Measurements from ENCODE around the gene LGI2. TPM values are rescaled to one million over a fixed set of nuclear protein-coding genes. Genes with fewer than 3 reads are reported as not detected.
A peak's percentile ranks its signal among the peaks of the same experiment; 100 is the strongest.

The LGI2 gene
- total and polyA plus RNA-seq, 4 donors: 0.05 to 0.19 (median 0.08) TPM; not detected in 1

- H3K9ac ChIP-seq (ENCODE audit: low read depth in 1 of 2, low read length in 2 of 2): no peak overlapping the region
- H3K27ac ChIP-seq (ENCODE audit: low read depth in 1 of 2, low read length in 2 of 2): peak overlapping the region; percentile 21 to 41
- no peak for DNase-seq (ENCODE audit: low spot score)
Observed at GRCh38 chr4:24978291-24979075, 52.3 kb downstream of the LGI2 start.

GRCh38 chr4:24975510-24975909 lies 55.2 kb downstream of the LGI2 start:
- Histone ChIP-seq H3K9me3 (ENCODE audit: control insufficient read depth in 4 of 4, low read length in 3 of 4) (no peaks in the 10 kb centered on the region), H3K27ac (ENCODE audit: low read depth in 1 of 2, low read length in 2 of 2) (no peak overlapping the region), H3K27me3 (ENCODE audit: control insufficient read depth in 4 of 4, insufficient read depth in 4 of 4, low read length in 3 of 4) (no peaks in the 10 kb centered on the region), H3K9ac (ENCODE audit: low read depth in 1 of 2, low read length in 2 of 2) (no peak overlapping the region), H3K4me3 (ENCODE audit: low read depth in 1 of 3, low read length in 3 of 3) (no peak overlapping the region), H3K36me3 (ENCODE audit: control insufficient read depth in 4 of 4, insufficient read depth in 3 of 4, low read depth in 1 of 4, low read length in 3 of 4) (no peaks in the 10 kb centered on the region), H3K4me1 (ENCODE audit: control insufficient read depth in 4 of 4, insufficient read depth in 4 of 4, low read length in 3 of 4) (peaks cover 2 to 18% (median 7%) of the 10 kb centered on the region in 4 donors)
- DNase-seq (ENCODE audit: low spot score): no peak
- no peak for TF ChIP-seq JUND (IDR thresholded peaks at IDR 0.05)
- no peak for TF ChIP-seq RXRA (IDR thresholded peaks at IDR 0.05)
- TF ChIP-seq EGR1 (IDR thresholded peaks at IDR 0.05; ENCODE audit: low read depth in 2 of 2): no peak
- TF ChIP-seq HNF4G (IDR thresholded peaks at IDR 0.05): no peak
- TF ChIP-seq REST (IDR thresholded peaks at IDR 0.05): no peak
- TF ChIP-seq MAX (IDR thresholded peaks at IDR 0.05): no peak
- TF ChIP-seq FOXA2 (IDR thresholded peaks at IDR 0.05): no peak
- TF ChIP-seq RAD21 (IDR thresholded peaks at IDR 0.05): no peak
- no peak for TF ChIP-seq GABPA (IDR thresholded peaks at IDR 0.05 in 1 of 2, conservative IDR thresholded peaks at IDR 0.05 in 1 of 2)
- no peak for TF ChIP-seq FOXA1 (IDR thresholded peaks at IDR 0.05)
- no peak for TF ChIP-seq SP1 (IDR thresholded peaks at IDR 0.05)
- no peak for TF ChIP-seq YY1 (IDR thresholded peaks at IDR 0.05)
- no peak for TF ChIP-seq ATF3 (IDR thresholded peaks at IDR 0.05)
- 59% methylated on average over 4 of the region's 4 CpGs for WGBS

More at GRCh38 chr4:24978291-24979075, 52.3 kb downstream of the LGI2 start:
- WGBS: 77% methylated on average over 9 of the region's 9 CpGs
- TF ChIP-seq FOXA2 (IDR thresholded peaks at IDR 0.05) (no peak), TAF1 (conservative IDR thresholded peaks at IDR 0.05) (no peak), REST (IDR thresholded peaks at IDR 0.05) (no peak), FOXA1 (IDR thresholded peaks at IDR 0.05) (no peak), NR2F2 (IDR thresholded peaks at IDR 0.05) (no peak), GABPA (IDR thresholded peaks at IDR 0.05 in 1 of 2, conservative IDR thresholded peaks at IDR 0.05 in 1 of 2) (no peak), RAD21 (IDR thresholded peaks at IDR 0.05) (no peak), ATF3 (IDR thresholded peaks at IDR 0.05) (no peak), EGR1 (IDR thresholded peaks at IDR 0.05; ENCODE audit: low read depth in 2 of 2) (no peak), HNF4G (IDR thresholded peaks at IDR 0.05) (no peak)
- Histone ChIP-seq H3K4me1 (ENCODE audit: control insufficient read depth in 4 of 4, insufficient read depth in 4 of 4, low read length in 3 of 4) (peaks cover 2 to 15% (median 6%) of the 10 kb centered on the region in 4 donors), H3K27me3 (ENCODE audit: control insufficient read depth in 4 of 4, insufficient read depth in 4 of 4, low read length in 3 of 4) (no peaks in the 10 kb centered on the region), H3K9me3 (ENCODE audit: control insufficient read depth in 4 of 4, low read length in 3 of 4) (no peaks in the 10 kb centered on the region), H3K4me3 (ENCODE audit: low read depth in 1 of 3, low read length in 3 of 3) (no peak overlapping the region), H3K36me3 (ENCODE audit: control insufficient read depth in 4 of 4, insufficient read depth in 3 of 4, low read depth in 1 of 4, low read length in 3 of 4) (no peaks in the 10 kb centered on the region)
